ENCODE results near the gene TMPRSS11D. TPM values are rescaled to one million over a fixed set of nuclear protein-coding genes. Genes with fewer than 3 reads are reported as not detected.

The TMPRSS11D gene
- not detected for total RNA-seq

- intact Hi-C loops (cut with DNase I): no loop called here
- no peak for ATAC-seq
These were observed at the start of gene TMPRSS11D for GRCh38 chr4:67883902-67884301. TMPRSS11D (minus strand) TSS chr4:67884002; CDS start chr4:67883933, 69 bp downstream.

GRCh38 chr4:67933038-67933437 lies 49.2 kb upstream of the TMPRSS11D start:
- intact Hi-C loops (cut with DNase I): no loop called here
- ATAC-seq: no peak
- DNase-seq (ENCODE audit: low spot score): no peak

More at GRCh38 chr4:67883902-67884301, at the start of gene TMPRSS11D:
- no peak for DNase-seq (ENCODE audit: low spot score)

- DNase-seq (ENCODE audit: low spot score) (no peak), ATAC-seq (no peak)
- intact Hi-C loops (cut with DNase I): no loop called here
These were observed 47.5 kb upstream of the TMPRSS11D start for GRCh38 chr4:67931256-67931655.

- no peak for ATAC-seq
These were observed 45.6 kb upstream of the TMPRSS11D start for GRCh38 chr4:67929426-67929825.

GRCh38 chr4:67928546-67928945 lies 44.7 kb upstream of the TMPRSS11D start:
- ATAC-seq (no peak), DNase-seq (ENCODE audit: low spot score) (no peak)
- intact Hi-C loops (cut with DNase I): no loop called here

More at GRCh38 chr4:67929426-67929825, 45.6 kb upstream of the TMPRSS11D start:
- DNase-seq (ENCODE audit: low spot score): no peak
- intact Hi-C loops (cut with DNase I): no loop called here

GRCh38 chr4:67927251-67927650 lies 43.4 kb upstream of the TMPRSS11D start:
- DNase-seq (ENCODE audit: low spot score) (no peak), ATAC-seq (no peak)
- intact Hi-C loops (cut with DNase I): no loop called here

GRCh38 chr4:67926485-67926884 lies 42.7 kb upstream of the TMPRSS11D start:
- intact Hi-C loops (cut with DNase I): no loop called here
- DNase-seq (ENCODE audit: low spot score) (no peak), ATAC-seq (peak; percentile 55)

GRCh38 chr4:67922697-67923096 lies 38.9 kb upstream of the TMPRSS11D start:
- intact Hi-C loops (cut with DNase I): no loop called here
- DNase-seq (ENCODE audit: low spot score): no peak
- no peak for ATAC-seq

- DNase-seq (ENCODE audit: low spot score) (no peak), ATAC-seq (no peak)
- intact Hi-C loops (cut with DNase I): no loop called here
These were observed 34.6 kb upstream of the TMPRSS11D start for GRCh38 chr4:67918428-67918827.

GRCh38 chr4:67915400-67915966 lies 31.7 kb upstream of the TMPRSS11D start:
- intact Hi-C loops (cut with DNase I): no loop called here
- ATAC-seq (no peak), DNase-seq (ENCODE audit: low spot score) (no peak)

GRCh38 chr4:67912080-67912479 lies 28.3 kb upstream of the TMPRSS11D start:
- ATAC-seq (no peak), DNase-seq (ENCODE audit: low spot score) (no peak)
- intact Hi-C loops (cut with DNase I): no loop called here

- intact Hi-C loops (cut with DNase I): no loop called here
- ATAC-seq (no peak), DNase-seq (ENCODE audit: low spot score) (no peak)
These were observed 27.8 kb upstream of the TMPRSS11D start for GRCh38 chr4:67911638-67912037.

- ATAC-seq: no peak
- intact Hi-C loops (cut with DNase I): no loop called here
- DNase-seq (ENCODE audit: low spot score): no peak
These were observed 27.3 kb upstream of the TMPRSS11D start for GRCh38 chr4:67911141-67911540.

- intact Hi-C loops (cut with DNase I): no loop called here
- ATAC-seq (no peak), DNase-seq (ENCODE audit: low spot score) (no peak)
These were observed 26.7 kb upstream of the TMPRSS11D start for GRCh38 chr4:67910585-67910905.

- no peak for ATAC-seq
- intact Hi-C loops (cut with DNase I): no loop called here
- DNase-seq (ENCODE audit: low spot score): no peak
These were observed 26.2 kb upstream of the TMPRSS11D start for GRCh38 chr4:67909905-67910584.

GRCh38 chr4:67907650-67908049 lies 23.8 kb upstream of the TMPRSS11D start:
- intact Hi-C loops (cut with DNase I): no loop called here

GRCh38 chr4:67899096-67899495 lies 15.3 kb upstream of the TMPRSS11D start:
- ATAC-seq (no peak), DNase-seq (ENCODE audit: low spot score) (no peak)
- intact Hi-C loops (cut with DNase I): no loop called here

More at GRCh38 chr4:67907650-67908049, 23.8 kb upstream of the TMPRSS11D start:
- ATAC-seq (no peak), DNase-seq (ENCODE audit: low spot score) (no peak)

GRCh38 chr4:67897686-67898085 lies 13.9 kb upstream of the TMPRSS11D start:
- no peak for ATAC-seq
- no peak for DNase-seq (ENCODE audit: low spot score)
- intact Hi-C loops (cut with DNase I): no loop called here

GRCh38 chr4:67896421-67897065 lies 12.7 kb upstream of the TMPRSS11D start:
- DNase-seq (ENCODE audit: low spot score) (no peak), ATAC-seq (no peak)
- intact Hi-C loops (cut with DNase I): no loop called here

GRCh38 chr4:67894659-67895058 lies 10.9 kb upstream of the TMPRSS11D start:
- no peak for ATAC-seq
- intact Hi-C loops (cut with DNase I): no loop called here

GRCh38 chr4:67892905-67893304 lies 9.1 kb upstream of the TMPRSS11D start:
- intact Hi-C loops (cut with DNase I): no loop called here
- no peak for ATAC-seq

More at GRCh38 chr4:67894659-67895058, 10.9 kb upstream of the TMPRSS11D start:
- no peak for DNase-seq (ENCODE audit: low spot score)

More at GRCh38 chr4:67892905-67893304, 9.1 kb upstream of the TMPRSS11D start:
- DNase-seq (ENCODE audit: low spot score): no peak

Measured in sciatic nerve (tissue), 2 donors.